Suppressor macrophage (primary cell): Measurements from ENCODE around the gene TANGO2.

Experiments
- DNase-seq, 4 experiments: peaks; one replicate each; pipeline ENCODE4 v3.0.0-alpha.2; 2020 to 2022
- total RNA-seq, 17 experiments: gene quantifications; one replicate each; lab custom pipeline; 2026; ENCODE audit warnings: mixed read lengths in 6 of 17, inconsistent platforms in 3 of 17; lab: John Stamatoyannopoulos, UW

The TANGO2 gene
- total RNA-seq = 26.0 to 93.2 (median 57.7) reads per million in 17 experiments

GRCh38 chr22:20020533-20021195, at the start of gene TANGO2:
TSS of gene TANGO2 (plus strand) at chr22:20021110. CDS start at chr22:20036799, 15,689 bp downstream.
- peak; percentile 96 to 99 (median 99) for DNase-seq

GRCh38 chr22:19971276-19972124, 49.4 kb upstream of the TANGO2 start:
- DNase-seq = no peak

- DNase-seq = no peak
Observed at GRCh38 chr22:19972251-19972650, 48.7 kb upstream of the TANGO2 start.

GRCh38 chr22:19972652-19973550, 48.0 kb upstream of the TANGO2 start:
- no peak for DNase-seq

- DNase-seq = no peak
Observed at GRCh38 chr22:19973551-19974267, 47.2 kb upstream of the TANGO2 start.

- peak in 2 of 4 experiments; percentile 19 to 33 for DNase-seq
Observed at GRCh38 chr22:19974268-19974861, 46.5 kb upstream of the TANGO2 start.

- DNase-seq = no peak
Observed at GRCh38 chr22:19974935-19975706, 45.8 kb upstream of the TANGO2 start.

- DNase-seq = no peak
Observed at GRCh38 chr22:19975707-19976035, 45.2 kb upstream of the TANGO2 start.

- no peak for DNase-seq
Observed at GRCh38 chr22:19976671-19977070, 44.2 kb upstream of the TANGO2 start.

GRCh38 chr22:19977296-19978243, 43.3 kb upstream of the TANGO2 start:
- no peak for DNase-seq

GRCh38 chr22:19978748-19979147, 42.2 kb upstream of the TANGO2 start:
- DNase-seq = no peak

- no peak for DNase-seq
Observed at GRCh38 chr22:19979712-19980493, 41.0 kb upstream of the TANGO2 start.

GRCh38 chr22:19980766-19981165, 40.1 kb upstream of the TANGO2 start:
- DNase-seq = no peak

GRCh38 chr22:19981171-19981960, 39.5 kb upstream of the TANGO2 start:
- DNase-seq = no peak

GRCh38 chr22:19981961-19982920, 38.7 kb upstream of the TANGO2 start:
- DNase-seq = no peak

- DNase-seq = no peak
Observed at GRCh38 chr22:19982991-19983578, 37.8 kb upstream of the TANGO2 start.
